ENCODE results near the gene MTO1. TPM values are rescaled to one million over a fixed set of nuclear protein-coding genes. Genes with fewer than 3 reads are reported as not detected.

MTO1 gene
- total RNA-seq, 1 experiment from 2014 or later: 31.6 TPM

- Mint-ChIP-seq H3K4me1 (ENCODE audit: low read depth, unreplicated experiment) (peaks cover 11% of the 10 kb centered on the region), H3K36me3 (ENCODE audit: insufficient read depth, unreplicated experiment) (peaks cover 62% of the 10 kb centered on the region), H3K27ac (ENCODE audit: unreplicated experiment) (peak overlapping the region; percentile 52), H3K27me3 (ENCODE audit: unreplicated experiment) (no peaks in the 10 kb centered on the region), H3K4me3 (ENCODE audit: low read depth, unreplicated experiment) (no peak overlapping the region), H3K9me3 (ENCODE audit: low read depth, unreplicated experiment) (no peaks in the 10 kb centered on the region)
- intact Hi-C loops (cut with micrococcal nuclease; ENCODE audit: unreplicated experiment): no loop called here
- no peak for TF ChIP-seq CTCF (IDR thresholded peaks at IDR 0.05; ENCODE audit: unreplicated experiment)
- CTCF ChIA-PET: interaction anchor here (1.9 kb wide), 1 partner anchor 69 kb away, joined by 6 read pairs; no protein-coding TSS in a partner anchor
- no TSS peak for BruUV-seq (replicated peaks)
- no peak for DNase-seq
Observed at GRCh38 chr6:73511796-73512195, 50.3 kb downstream of the MTO1 start.

GRCh38 chr6:73513496-73513854, 51.9 kb downstream of the MTO1 start:
- Mint-ChIP-seq H3K9me3 (ENCODE audit: low read depth, unreplicated experiment) (no peaks in the 10 kb centered on the region), H3K4me1 (ENCODE audit: low read depth, unreplicated experiment) (peaks cover 14% of the 10 kb centered on the region), H3K36me3 (ENCODE audit: insufficient read depth, unreplicated experiment) (peaks cover 73% of the 10 kb centered on the region), H3K27me3 (ENCODE audit: unreplicated experiment) (no peaks in the 10 kb centered on the region), H3K27ac (ENCODE audit: unreplicated experiment) (peak overlapping the region; percentile 29), H3K4me3 (ENCODE audit: low read depth, unreplicated experiment) (no peak overlapping the region)
- intact Hi-C loops (cut with micrococcal nuclease; ENCODE audit: unreplicated experiment): no loop called here
- DNase-seq: no peak
- no TSS peak for BruUV-seq (replicated peaks)
- no peak for TF ChIP-seq CTCF (IDR thresholded peaks at IDR 0.05; ENCODE audit: unreplicated experiment)
- CTCF ChIA-PET: no interaction called here

- Mint-ChIP-seq H3K27ac (ENCODE audit: unreplicated experiment) (peak overlapping the region; percentile 29), H3K4me1 (ENCODE audit: low read depth, unreplicated experiment) (peaks cover 14% of the 10 kb centered on the region), H3K36me3 (ENCODE audit: insufficient read depth, unreplicated experiment) (peaks cover 80% of the 10 kb centered on the region), H3K9me3 (ENCODE audit: low read depth, unreplicated experiment) (no peaks in the 10 kb centered on the region), H3K27me3 (ENCODE audit: unreplicated experiment) (peaks cover 2% of the 10 kb centered on the region), H3K4me3 (ENCODE audit: low read depth, unreplicated experiment) (no peak overlapping the region)
- no peak for DNase-seq
- BruUV-seq (replicated peaks): no TSS peak
- CTCF ChIA-PET: interaction anchor here (1.2 kb wide), 1 partner anchor 138 kb away, joined by 4 read pairs; no protein-coding TSS in a partner anchor
- intact Hi-C loops (cut with micrococcal nuclease; ENCODE audit: unreplicated experiment): loop anchor here (1.0 kb wide), 1 partner anchor 96 kb away; no protein-coding TSS in a partner anchor
- no peak for TF ChIP-seq CTCF (IDR thresholded peaks at IDR 0.05; ENCODE audit: unreplicated experiment)
Observed at GRCh38 chr6:73514746-73515110, 53.2 kb downstream of the MTO1 start.

GRCh38 chr6:73515204-73515655, 53.7 kb downstream of the MTO1 start:
- Mint-ChIP-seq H3K27ac (ENCODE audit: unreplicated experiment) (peak overlapping the region; percentile 29), H3K27me3 (ENCODE audit: unreplicated experiment) (peaks cover 7% of the 10 kb centered on the region)
- CTCF ChIA-PET: interaction anchor here (0.6 to 1.2 kb wide), 3 partner anchors 96 to 218 kb away, joined by 3 to 4 read pairs (median 4); no protein-coding TSS in a partner anchor

More at GRCh38 chr6:73515204-73515655, 53.7 kb downstream of the MTO1 start:
- peaks cover 85% of the 10 kb centered on the region for H3K36me3 Mint-ChIP-seq (ENCODE audit: insufficient read depth, unreplicated experiment)
- no peak for DNase-seq
- no peak for TF ChIP-seq CTCF (IDR thresholded peaks at IDR 0.05; ENCODE audit: unreplicated experiment)
- no TSS peak for BruUV-seq (replicated peaks)
- intact Hi-C loops (cut with micrococcal nuclease; ENCODE audit: unreplicated experiment): loop anchor here (1.0 kb wide), 1 partner anchor 95 kb away; no protein-coding TSS in a partner anchor
- no peaks in the 10 kb centered on the region for H3K9me3 Mint-ChIP-seq (ENCODE audit: low read depth, unreplicated experiment)
- peaks cover 14% of the 10 kb centered on the region for H3K4me1 Mint-ChIP-seq (ENCODE audit: low read depth, unreplicated experiment)
- peak overlapping the region; percentile 68 for H3K4me3 Mint-ChIP-seq (ENCODE audit: low read depth, unreplicated experiment)
